Measurements from ENCODE around the gene OLFM1.
"Not testable (repeated sequence)": the region's sequence is repeated elsewhere in the genome, so short reads cannot be mapped to it uniquely, and the experiment has no call there.

OLFM1 gene

GRCh38 chr9:135135929-135136315 is 48.5 kb downstream of the OLFM1 start:
- no peak for DNase-seq

DNA sequence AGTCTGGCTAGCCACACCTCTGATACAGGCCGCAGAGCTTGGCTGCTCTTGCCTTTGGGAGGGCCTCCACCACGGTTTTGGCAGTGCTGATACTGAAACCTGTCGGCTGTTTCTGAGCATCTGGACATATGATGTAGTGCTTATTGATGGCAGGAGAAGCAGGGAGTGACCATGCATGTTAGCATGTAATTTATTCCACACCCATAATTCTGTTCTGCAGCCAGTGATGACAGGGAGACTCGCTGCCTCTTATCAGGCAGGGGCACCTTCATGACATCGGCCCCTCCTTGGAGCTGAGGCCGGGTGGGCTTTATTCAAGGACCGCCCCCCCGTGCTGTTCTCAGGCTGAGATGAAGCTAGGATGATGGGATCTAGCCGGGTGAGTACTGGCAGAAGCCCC is 49.0 kb downstream of the OLFM1 start:
- no peak for DNase-seq

DNA sequence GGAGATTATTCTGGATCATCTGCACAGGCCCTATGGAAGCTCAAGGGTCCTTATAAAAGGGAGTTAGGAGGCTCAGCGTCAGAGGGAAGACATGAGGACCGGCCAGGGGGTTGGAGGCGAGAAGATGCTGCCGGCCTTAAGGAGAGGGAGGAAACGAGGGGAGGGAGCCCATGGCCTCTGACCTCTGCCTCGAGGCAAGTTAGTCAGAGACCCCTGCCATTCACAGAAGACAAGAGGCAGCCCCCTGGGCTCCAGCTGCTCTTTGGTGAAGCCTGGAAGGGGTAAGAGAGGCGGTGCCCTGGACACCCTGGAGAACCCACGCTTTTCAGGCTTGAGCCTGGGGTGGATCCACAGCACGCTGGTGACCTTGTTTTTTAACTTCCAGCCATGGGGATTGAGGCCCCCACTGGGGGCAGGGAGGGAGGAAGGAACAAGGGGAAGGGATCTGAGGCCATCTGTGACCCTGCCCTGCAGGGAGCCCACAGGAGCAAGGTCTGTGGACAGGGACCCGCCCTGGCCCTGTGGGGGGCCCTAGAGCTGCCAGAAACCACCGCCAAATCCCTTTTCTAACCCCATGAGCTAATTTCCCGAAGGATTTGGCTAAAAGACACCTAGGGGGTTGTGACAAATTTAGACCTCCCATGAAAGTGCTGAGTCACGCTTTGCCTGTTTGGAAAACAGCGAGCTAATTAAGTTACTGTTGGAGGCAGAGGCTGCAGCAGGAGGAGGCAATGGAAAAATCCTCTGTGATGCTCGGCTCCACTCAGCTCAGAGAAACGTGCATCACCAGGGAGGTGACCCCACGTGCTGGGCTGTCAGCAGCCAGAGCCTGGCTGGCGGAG is 49.7 kb downstream of the OLFM1 start:
- no peak for DNase-seq

DNA sequence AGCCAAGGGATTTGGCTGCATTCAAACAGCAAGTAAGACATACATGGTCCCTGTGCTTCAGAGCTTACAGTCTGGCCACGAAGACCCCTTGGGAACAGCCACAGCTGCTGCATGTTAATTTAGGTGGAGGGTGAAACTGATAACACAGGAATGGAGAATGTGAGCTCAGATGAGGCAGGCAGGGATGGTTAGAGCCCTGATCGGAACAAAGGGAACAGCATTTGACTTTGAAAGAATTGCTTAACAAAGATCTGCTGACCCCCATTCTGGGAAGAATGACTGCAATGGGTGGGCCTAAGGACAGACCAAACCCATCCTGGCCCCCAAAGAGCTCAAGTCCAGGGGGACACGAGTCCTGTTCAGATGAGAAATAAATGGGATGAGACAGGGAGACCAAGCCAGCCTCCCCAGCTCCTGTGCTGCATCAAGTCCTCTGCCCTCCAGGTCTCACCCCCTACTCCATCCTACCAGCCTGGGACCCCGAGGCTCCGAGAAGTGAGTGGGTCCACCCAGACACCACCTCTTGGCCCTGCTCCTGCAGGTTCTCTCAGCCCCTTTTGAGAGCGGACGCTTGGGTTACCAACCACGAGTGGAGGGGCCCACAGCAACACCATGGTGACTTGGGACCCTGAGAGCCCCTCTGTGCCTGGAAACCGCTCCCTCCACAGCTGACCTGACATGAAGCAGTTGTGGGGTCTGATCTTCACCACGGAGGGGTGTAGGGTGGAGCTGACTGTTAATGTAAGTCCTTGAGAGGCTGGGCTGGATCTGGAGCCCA is 50.8 kb downstream of the OLFM1 start:
- no peak for DNase-seq

DNA sequence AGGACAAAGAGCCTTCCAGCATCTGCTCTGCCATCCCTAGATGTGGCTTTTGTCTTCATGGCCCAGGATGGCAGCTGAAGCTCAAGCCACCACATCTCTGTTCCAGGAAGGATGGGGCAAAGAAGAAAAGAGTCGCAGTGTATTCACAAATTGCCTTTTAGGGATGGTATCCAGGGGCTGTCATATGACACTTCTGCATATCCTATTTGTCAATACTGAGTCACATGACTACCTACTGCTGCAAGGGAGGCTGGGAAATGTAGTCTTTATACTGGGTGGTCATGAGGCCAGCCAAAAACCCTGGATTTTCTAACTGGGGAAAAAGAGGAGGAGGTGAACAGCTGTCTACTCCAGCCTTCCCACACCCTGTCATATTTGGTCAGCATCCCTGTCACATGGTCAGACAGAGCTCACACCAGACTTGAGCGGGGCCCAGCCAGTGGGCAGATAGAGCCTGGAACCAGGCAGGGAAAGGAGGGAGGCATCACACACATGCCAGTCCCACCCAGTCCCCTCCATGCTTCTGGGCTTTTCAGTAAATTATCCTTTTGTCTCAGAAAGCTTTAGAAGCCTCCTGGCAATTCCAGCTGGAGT is 52.0 kb downstream of the OLFM1 start:
- no peak for DNase-seq

- DNase-seq: no peak
Measured at GRCh38 chr9:135141183-135141774, 53.8 kb downstream of the OLFM1 start.

GRCh38 chr9:135144581-135145170 is 57.2 kb downstream of the OLFM1 start:
- no peak for DNase-seq

GRCh38 chr9:135145312-135145711 is 57.8 kb downstream of the OLFM1 start:
- no peak for DNase-seq

GRCh38 chr9:135146241-135146640 is 58.8 kb downstream of the OLFM1 start:
- no peak for DNase-seq

DNA sequence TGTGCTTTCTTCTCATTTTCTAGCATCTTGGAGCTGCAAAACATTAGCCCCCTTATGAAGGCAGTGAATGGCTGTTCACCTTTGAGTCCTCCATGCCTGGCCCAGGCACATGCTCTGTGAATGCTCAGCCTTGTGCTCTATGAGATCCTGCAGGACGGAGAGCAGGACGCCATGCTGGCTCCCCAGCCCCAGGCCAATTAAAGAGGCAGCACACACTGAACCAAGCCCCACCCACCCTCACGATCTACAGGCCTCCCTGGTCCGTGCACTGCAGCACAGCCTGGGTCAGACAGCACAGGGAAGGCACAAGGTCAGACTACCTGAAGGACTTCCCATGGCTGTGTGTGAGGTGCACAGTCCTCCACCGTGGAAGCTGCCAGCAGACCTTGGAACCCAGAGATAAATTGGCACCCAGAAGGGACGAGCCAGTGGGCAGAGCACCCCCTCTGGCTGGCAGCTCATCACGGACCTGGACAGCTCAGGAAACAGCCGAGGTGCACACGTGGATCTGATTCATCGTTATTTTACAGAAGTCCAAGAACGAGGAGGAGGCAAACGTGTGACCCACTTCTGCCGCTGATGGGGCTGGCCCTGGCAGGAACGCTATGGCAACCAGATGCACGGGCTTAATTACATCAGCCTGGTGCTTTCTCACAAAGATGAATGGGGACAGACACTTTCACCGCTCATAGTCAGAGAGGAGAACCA is 59.5 kb downstream of the OLFM1 start:
- DNase-seq: no peak

DNA sequence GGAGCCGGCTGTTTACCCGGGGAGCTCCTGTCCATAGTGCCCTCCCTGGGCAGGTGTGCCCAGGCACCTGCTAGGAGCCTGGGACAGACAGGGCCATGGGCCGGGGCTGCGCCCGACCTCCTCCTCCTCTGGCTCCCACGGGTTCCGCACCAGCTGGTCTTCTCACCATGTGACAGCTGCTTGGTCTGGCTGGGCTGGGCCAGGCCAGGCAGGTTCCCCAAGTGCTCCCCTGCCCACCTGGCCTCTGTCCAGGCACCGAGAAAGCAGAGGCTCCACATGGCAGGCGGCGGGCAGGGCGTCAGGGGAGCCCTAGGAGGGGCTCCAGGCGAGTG is 60.0 kb downstream of the OLFM1 start:
- DNase-seq: no peak

DNA sequence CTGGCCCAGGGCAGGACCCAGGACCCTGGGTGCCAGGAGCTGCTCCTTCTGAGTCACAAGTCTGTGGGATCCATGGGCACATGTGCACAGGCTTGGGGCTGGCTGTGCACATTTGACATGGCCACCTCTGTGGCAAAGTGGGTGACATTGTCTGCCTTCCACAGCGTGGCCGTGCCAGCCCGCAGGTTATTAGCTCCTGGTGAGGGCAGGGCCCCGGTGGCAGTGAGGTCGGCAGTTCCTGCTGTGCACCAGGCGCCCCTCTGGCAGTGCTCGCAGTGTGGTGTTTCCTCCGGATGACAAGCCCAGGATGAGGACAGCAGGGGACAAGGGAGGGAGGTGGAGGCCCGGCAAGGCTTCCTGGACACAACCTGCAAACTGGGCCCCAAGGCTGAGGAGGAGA is 60.5 kb downstream of the OLFM1 start:
- no peak for DNase-seq

- no peak for DNase-seq
Measured at GRCh38 chr9:135148386-135148785, 60.9 kb downstream of the OLFM1 start.

- not testable (repeated sequence) for DNase-seq
Measured at GRCh38 chr9:135149901-135150300, 62.4 kb downstream of the OLFM1 start.

GRCh38 chr9:135150981-135151380 is 63.5 kb downstream of the OLFM1 start:
- DNase-seq: no peak

- no peak for DNase-seq
Measured at GRCh38 chr9:135151757-135152613, 64.5 kb downstream of the OLFM1 start.

GRCh38 chr9:135152614-135153334 is 65.3 kb downstream of the OLFM1 start:
- DNase-seq: no peak

GRCh38 chr9:135154050-135154615 is 66.7 kb downstream of the OLFM1 start:
- DNase-seq: no peak

DNA sequence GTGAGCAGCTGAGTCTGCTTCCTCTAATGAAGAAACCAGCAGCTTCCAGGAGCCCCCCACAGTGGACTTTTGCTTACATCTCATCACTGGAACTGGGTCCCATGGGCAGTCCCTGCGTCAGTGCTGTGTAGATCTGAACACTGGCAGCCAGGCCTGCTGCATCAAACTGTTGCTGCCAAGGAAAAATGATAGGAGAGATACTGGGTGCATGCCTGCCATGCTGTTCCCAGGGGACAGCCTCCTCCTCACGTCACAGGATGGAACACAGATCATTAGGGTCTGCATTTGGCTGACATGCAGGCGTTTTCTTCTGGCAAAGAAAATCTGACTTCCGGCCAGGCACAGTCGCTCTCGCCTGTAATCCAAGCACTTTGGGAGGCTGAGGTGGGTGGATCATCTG is 67.9 kb downstream of the OLFM1 start:
- DNase-seq: no peak
